HUES6 (cell line): ENCODE results near the gene NDC1.

Experiments used
- H3K27ac ChIP-seq: 2 replicates; pipeline ENCODE4 v1.7.0; 2013; ENCODE audit warnings: low read depth, mild to moderate bottlenecking, low read length, inconsistent platforms
- H3K27me3 ChIP-seq: 2 replicates; pipeline ENCODE4 v1.6.1; 2013; ENCODE audit warnings: low read length; ENCODE audit not compliant: control insufficient read depth, insufficient read depth
- H3K36me3 ChIP-seq: 2 replicates; pipeline ENCODE4 v1.6.1; 2013; ENCODE audit warnings: low read length; ENCODE audit not compliant: control insufficient read depth, insufficient read depth
- H3K4me1 ChIP-seq: 2 replicates; pipeline ENCODE4 v1.6.1; 2013; ENCODE audit warnings: low read length; ENCODE audit not compliant: control insufficient read depth, insufficient read depth
- H3K4me3 ChIP-seq: 2 replicates; pipeline ENCODE4 v1.5.1; 2013; ENCODE audit warnings: low read depth, low read length
- H3K9ac ChIP-seq: one replicate; pipeline ENCODE4 v1.6.1; 2013; ENCODE audit warnings: mild to moderate bottlenecking, low read length
- H3K9me3 ChIP-seq: 2 replicates; pipeline ENCODE4 v1.6.1; 2013; ENCODE audit warnings: low read depth, low read length; ENCODE audit not compliant: control insufficient read depth, insufficient read depth

Gene NDC1

DNA sequence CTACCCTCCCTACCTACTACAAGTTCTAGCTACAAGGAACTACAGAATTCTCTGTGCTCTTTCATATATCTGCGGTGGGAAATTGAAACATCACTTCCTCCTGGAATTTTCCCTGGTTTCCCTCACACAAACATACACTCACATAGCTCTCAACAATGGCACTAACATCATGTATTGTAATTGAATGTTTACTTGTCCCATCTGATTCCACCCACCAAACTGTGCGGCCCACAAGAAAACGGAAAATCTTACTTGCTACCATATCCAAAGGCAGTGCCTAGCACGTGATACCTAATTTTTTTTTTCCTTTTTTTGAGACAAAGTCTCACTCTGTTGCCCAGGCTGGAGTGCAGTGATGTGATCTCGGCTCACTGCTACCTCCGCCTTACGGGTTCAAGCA lies 33.9 kb downstream of the NDC1 start:
- Histone ChIP-seq H3K9ac (no peak overlapping the region), H3K4me3 (no peak overlapping the region), H3K36me3 (peaks cover 88% of the 10 kb centered on the region), H3K9me3 (no peaks in the 10 kb centered on the region), H3K27me3 (no peaks in the 10 kb centered on the region), H3K27ac (no peak overlapping the region), H3K4me1 (no peaks in the 10 kb centered on the region)

DNA sequence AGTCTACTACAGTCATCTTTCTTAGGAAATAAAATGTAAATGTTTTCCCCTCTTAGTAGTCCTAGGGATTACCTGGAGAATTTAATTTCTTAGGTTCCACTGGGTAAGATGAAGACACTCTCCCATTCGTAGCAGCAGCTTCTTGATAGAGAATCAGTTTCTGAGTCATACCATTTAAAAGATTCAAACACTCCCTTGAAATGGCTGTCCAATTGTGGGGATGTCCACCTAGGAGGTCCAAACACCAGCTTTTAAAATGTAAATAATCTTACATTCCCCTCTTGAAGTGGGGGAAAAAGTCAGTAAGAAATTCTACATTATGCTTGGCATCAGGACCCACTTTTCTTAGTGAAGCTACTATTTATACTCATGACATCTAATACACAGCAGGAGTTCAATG lies 37.5 kb downstream of the NDC1 start:
- Histone ChIP-seq H3K4me1 (no peaks in the 10 kb centered on the region), H3K4me3 (no peak overlapping the region), H3K27ac (no peak overlapping the region), H3K36me3 (peaks cover 85% of the 10 kb centered on the region), H3K27me3 (no peaks in the 10 kb centered on the region), H3K9me3 (no peaks in the 10 kb centered on the region), H3K9ac (no peak overlapping the region)

DNA sequence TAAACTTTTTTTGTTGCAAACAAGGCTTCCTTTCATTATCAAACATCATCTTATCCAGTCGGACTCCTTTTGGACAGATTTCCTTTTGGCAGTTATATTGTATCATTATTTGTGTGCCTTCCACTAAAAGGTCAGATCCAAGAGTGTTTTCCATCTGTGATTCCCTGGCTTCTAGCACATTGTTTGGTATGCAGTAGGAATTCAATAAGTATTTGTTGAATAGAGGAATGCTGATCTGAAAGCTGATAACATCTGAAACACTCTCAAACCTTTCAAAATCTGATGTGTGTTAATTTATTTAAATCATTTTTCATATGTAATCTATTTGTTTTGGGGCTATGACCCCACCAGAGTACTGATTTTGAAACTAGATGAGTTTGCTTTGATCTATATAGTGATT lies 39.0 kb downstream of the NDC1 start:
- Histone ChIP-seq H3K27me3 (no peaks in the 10 kb centered on the region), H3K9me3 (no peaks in the 10 kb centered on the region), H3K9ac (no peak overlapping the region), H3K27ac (no peak overlapping the region), H3K4me3 (no peak overlapping the region), H3K4me1 (no peaks in the 10 kb centered on the region), H3K36me3 (peaks cover 82% of the 10 kb centered on the region)

DNA sequence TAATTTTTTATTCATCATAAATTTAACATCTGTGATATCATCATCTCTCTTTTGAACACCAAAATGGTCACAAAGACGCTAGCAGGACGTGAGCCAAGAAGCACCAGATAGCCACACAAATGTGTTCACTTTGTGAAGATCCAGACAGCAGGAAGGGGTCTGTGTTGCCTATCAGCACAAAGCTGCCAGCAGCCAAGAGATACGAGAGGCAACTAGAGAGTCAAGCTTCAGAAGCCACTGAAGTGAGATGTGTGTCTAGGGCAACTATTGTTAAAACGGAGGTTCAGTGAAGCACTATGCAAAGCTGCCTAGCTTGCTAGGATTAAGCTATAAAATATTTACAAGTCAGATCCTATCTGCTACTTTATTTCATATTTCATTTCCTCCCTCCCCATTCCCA lies 45.3 kb downstream of the NDC1 start:
- Histone ChIP-seq H3K27ac (no peak overlapping the region), H3K4me1 (no peaks in the 10 kb centered on the region), H3K4me3 (no peak overlapping the region), H3K9me3 (no peaks in the 10 kb centered on the region), H3K9ac (no peak overlapping the region), H3K27me3 (no peaks in the 10 kb centered on the region), H3K36me3 (peaks cover 77% of the 10 kb centered on the region)

DNA sequence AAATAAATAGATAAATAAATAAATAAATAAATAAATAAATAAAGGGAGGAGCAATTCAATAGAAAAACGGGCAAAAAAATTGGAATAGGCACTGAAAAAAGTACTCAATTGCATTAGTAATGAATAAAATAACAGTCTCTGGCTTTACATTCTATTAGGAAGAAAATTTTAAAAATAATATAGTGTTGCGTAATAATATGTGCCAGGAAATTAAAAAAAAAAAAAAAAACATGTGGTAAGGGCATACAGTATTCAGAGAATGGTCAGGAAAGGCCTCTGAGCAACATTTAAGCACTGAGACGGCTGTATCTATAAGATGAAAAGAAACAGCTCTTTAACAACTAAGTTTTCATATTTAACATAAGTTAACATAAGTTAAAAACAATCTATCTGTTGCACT lies 50.4 kb downstream of the NDC1 start:
- peaks cover 77% of the 10 kb centered on the region for H3K36me3 ChIP-seq
- H3K9ac ChIP-seq, result no peak overlapping the region

DNA sequence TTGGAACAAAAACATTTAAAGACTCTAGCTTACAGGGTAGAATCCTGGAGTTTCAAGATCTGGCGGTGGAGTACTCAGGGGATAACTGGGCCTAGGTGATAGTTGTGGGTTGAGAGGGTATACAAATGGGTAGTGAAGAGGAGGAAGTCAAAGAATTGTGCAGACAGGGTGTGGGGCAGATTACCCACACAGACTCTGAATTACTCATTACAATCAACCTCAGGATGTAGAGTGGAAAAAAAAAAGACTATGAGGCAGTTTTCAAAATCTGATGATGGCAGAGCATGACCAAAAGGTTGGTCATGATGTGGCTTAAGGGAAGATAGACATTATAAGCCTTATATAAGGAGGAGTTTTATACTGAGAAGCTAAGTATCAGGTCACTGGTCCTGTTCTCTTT lies 55.0 kb downstream of the NDC1 start:
- Histone ChIP-seq H3K4me1 (no peaks in the 10 kb centered on the region), H3K4me3 (no peak overlapping the region), H3K9me3 (no peaks in the 10 kb centered on the region), H3K9ac (no peak overlapping the region), H3K36me3 (peaks cover 80% of the 10 kb centered on the region), H3K27me3 (no peaks in the 10 kb centered on the region), H3K27ac (no peak overlapping the region)

More for the DNA sequence above, 50.4 kb downstream of the NDC1 start:
- Histone ChIP-seq H3K9me3 (no peaks in the 10 kb centered on the region), H3K27me3 (no peaks in the 10 kb centered on the region), H3K27ac (no peak overlapping the region), H3K4me3 (no peak overlapping the region), H3K4me1 (no peaks in the 10 kb centered on the region)

DNA sequence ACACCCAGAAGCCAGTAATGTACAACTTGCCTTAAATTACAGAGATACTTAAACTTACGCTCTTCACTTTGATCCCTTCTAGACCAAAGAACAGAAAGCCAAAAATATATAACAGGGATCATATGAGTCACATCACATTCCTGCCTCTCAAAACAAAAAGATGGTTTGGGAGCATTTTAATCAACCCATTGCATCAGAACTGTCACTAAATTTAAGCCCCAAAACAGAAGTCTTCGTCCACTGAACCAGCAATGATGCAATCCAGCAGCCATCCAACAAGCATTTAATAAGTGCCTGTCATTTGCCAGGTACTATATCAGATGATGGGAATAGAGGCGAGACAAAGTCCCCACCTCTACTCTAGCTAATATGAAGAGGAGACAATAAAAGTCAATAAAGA lies 56.4 kb downstream of the NDC1 start:
- Histone ChIP-seq H3K9ac (no peak overlapping the region), H3K27ac (no peak overlapping the region), H3K4me1 (no peaks in the 10 kb centered on the region), H3K36me3 (peaks cover 81% of the 10 kb centered on the region), H3K4me3 (no peak overlapping the region), H3K9me3 (no peaks in the 10 kb centered on the region), H3K27me3 (no peaks in the 10 kb centered on the region)

DNA sequence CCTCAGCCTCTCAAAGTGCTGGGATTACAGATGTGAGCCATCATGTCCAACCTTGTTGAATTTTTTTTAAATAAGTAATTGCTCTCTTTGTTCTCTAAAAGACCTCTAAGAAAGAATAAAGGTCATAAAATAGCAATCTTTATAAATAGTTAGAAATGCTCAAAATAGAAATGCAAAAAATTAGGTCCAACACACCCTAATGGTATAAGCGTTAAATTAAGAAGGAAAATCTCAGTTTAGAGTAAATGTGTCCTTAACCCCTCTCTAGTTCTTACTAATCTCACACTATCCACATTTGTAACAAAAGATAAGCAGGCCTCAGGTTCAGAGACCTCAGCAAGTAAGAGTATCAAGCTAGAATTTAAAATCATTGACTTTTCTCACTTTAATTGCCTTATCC lies 60.8 kb downstream of the NDC1 start:
- Histone ChIP-seq H3K9ac (no peak overlapping the region), H3K4me1 (no peaks in the 10 kb centered on the region), H3K4me3 (no peak overlapping the region), H3K9me3 (no peaks in the 10 kb centered on the region), H3K27me3 (no peaks in the 10 kb centered on the region), H3K36me3 (peaks cover 66% of the 10 kb centered on the region), H3K27ac (no peak overlapping the region)

DNA sequence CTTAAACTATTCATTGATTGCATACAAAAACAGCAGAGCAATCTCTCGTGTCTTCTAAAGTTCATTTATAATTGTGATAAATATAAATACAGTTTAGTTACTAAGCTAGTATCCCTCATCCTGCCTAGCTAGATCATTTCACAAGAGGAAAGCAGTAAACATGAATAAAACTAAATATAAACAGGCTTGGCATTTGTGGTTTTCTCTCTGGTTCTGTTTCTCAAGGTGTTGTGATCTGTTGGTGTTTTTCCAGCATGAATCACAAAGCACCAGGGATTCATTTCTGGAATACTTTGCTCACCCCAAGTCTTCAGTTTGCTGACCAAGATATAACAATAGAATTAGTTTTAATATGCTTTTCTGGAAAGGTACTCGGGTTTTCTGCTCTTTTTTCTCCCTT lies 66.4 kb downstream of the NDC1 start:
- Histone ChIP-seq H3K36me3 (peaks cover 75% of the 10 kb centered on the region), H3K27ac (no peak overlapping the region), H3K9ac (no peak overlapping the region)

DNA sequence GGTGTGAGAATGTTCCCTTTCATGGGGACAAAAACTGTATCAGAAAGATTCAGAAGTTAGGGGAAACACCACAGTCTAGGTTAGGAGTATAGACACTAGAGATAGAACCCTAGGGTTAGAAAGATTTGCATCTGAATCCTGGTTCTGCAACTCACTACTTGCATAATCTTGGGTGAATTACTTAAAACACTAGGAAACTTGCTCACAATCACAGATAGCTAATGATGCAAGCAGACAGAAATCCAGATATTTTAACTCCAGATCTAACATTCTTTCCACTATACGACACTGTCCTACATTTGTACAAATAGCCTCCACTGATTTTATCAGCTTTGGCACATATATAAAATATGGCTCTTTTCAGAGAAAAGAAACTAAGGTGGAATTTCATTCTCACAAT lies 68.3 kb downstream of the NDC1 start:
- Histone ChIP-seq H3K4me3 (no peak overlapping the region), H3K27ac (no peak overlapping the region), H3K36me3 (peaks cover 74% of the 10 kb centered on the region), H3K4me1 (no peaks in the 10 kb centered on the region), H3K9ac (no peak overlapping the region), H3K9me3 (no peaks in the 10 kb centered on the region), H3K27me3 (no peaks in the 10 kb centered on the region)

More for the DNA sequence above, 66.4 kb downstream of the NDC1 start:
- Histone ChIP-seq H3K4me3 (no peak overlapping the region), H3K27me3 (no peaks in the 10 kb centered on the region), H3K9me3 (no peaks in the 10 kb centered on the region), H3K4me1 (no peaks in the 10 kb centered on the region)

DNA sequence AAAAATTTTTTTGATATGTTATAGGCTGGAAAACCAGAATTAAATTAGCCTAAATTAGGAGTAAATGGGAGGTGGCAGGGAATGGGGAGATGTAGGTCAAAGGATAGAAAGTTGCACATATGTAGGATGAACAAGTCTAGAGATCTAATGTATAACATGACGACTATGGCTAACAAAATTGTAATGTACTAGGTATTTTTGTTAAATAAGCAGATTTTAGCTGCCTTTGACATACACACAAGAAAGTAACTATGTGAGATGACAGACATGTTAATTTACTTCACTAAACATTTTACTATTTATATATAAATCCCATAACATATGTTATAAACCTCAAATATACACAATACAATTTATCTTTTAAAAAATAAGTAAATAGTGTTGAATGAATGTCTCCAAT lies 68.9 kb downstream of the NDC1 start:
- H3K36me3 ChIP-seq, result peaks cover 71% of the 10 kb centered on the region
- H3K27ac ChIP-seq, result no peak overlapping the region
- H3K27me3 ChIP-seq, result no peaks in the 10 kb centered on the region
- H3K9me3 ChIP-seq, result no peaks in the 10 kb centered on the region
- no peak overlapping the region for H3K4me3 ChIP-seq
- no peak overlapping the region for H3K9ac ChIP-seq
- H3K4me1 ChIP-seq, result no peaks in the 10 kb centered on the region

DNA sequence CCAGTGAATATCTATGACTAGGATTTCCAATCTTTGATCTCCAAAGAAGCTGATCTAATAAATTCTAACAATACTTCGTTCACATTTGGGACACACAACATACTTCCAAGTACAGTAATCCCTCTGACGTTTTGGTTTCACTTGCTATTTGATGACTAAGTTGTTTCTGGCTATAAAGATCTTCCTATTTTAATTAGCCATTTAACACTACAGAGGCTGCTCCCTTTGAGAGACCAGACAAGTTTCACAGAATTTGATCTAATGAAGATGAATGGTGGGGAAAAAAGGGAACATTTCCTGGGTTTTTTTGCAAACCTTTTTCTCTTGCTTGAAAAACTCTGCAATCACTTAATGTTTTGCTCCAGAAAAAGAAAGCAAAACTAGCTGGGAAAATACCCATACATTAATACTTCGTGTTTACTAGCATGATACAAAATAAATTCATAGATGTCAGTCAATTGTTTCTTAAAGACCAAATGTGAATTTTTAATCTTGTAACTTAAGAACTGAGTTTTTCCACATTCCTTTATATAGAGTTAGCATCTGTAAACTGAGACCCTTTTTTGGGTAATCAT lies 71.2 kb downstream of the NDC1 start:
- no peak overlapping the region for H3K4me3 ChIP-seq
- no peaks in the 10 kb centered on the region for H3K4me1 ChIP-seq
- H3K27me3 ChIP-seq, result no peaks in the 10 kb centered on the region
- H3K9me3 ChIP-seq, result no peaks in the 10 kb centered on the region
- peaks cover 57% of the 10 kb centered on the region for H3K36me3 ChIP-seq
- no peak overlapping the region for H3K27ac ChIP-seq
- H3K9ac ChIP-seq, result no peak overlapping the region
